H9 (cell line): ENCODE measurements around the gene SCLY. TPM values are rescaled to one million over a fixed set of nuclear protein-coding genes. Genes with fewer than 3 reads are reported as not detected.

Source experiments
- DNase-seq: peaks from one replicate; pipeline ENCODE4 v3.0.0-alpha.2; 2017
- H2AFZ ChIP-seq: one replicate; pipeline ENCODE4 v1.6.1; 2013; ENCODE audit warnings: mild to moderate bottlenecking, low read length, control low read depth, moderate library complexity
- H2AK5ac ChIP-seq: 2 replicates; pipeline ENCODE4 v1.6.1; 2013; ENCODE audit warnings: low read length, control low read depth, mixed read lengths; ENCODE audit not compliant: insufficient read length
- H2BK120ac ChIP-seq: one replicate; pipeline ENCODE4 v1.6.1; 2013; ENCODE audit warnings: low read depth, mild to moderate bottlenecking, low read length, control low read depth, inconsistent platforms; ENCODE audit not compliant: poor library complexity, severe bottlenecking
- H2BK12ac ChIP-seq: 2 replicates; pipeline ENCODE4 v1.6.1; 2013; ENCODE audit warnings: low read length, control low read depth, mixed read lengths, low read depth; ENCODE audit not compliant: insufficient read length
- H2BK15ac ChIP-seq: 2 replicates; pipeline ENCODE4 v1.6.1; 2013; ENCODE audit warnings: low read depth, low read length, control low read depth
- H2BK20ac ChIP-seq: one replicate; pipeline ENCODE4 v1.6.1; 2013; ENCODE audit warnings: low read depth, mild to moderate bottlenecking, low read length, control low read depth, inconsistent platforms; ENCODE audit not compliant: poor library complexity, severe bottlenecking
- H2BK5ac ChIP-seq: 2 replicates; pipeline ENCODE4 v1.6.1; 2013; ENCODE audit warnings: low read length, control low read depth, mixed read lengths; ENCODE audit not compliant: insufficient read length
- H3K14ac ChIP-seq: 2 replicates; pipeline ENCODE4 v1.6.1; 2013; ENCODE audit warnings: low read length, control low read depth; ENCODE audit not compliant: insufficient read depth
- H3K18ac ChIP-seq: 2 replicates; pipeline ENCODE4 v1.6.1; 2013; ENCODE audit warnings: low read depth, mild to moderate bottlenecking, mixed read lengths, low read length, control low read depth; ENCODE audit not compliant: insufficient read length
- H3K23ac ChIP-seq: 2 replicates; pipeline ENCODE4 v1.6.1; 2013; ENCODE audit warnings: low read length, control low read depth, mixed read lengths, low read depth; ENCODE audit not compliant: insufficient read length
- H3K23me2 ChIP-seq: 2 replicates; pipeline ENCODE4 v1.6.1; 2013; ENCODE audit warnings: low read depth, mild to moderate bottlenecking, mixed read lengths, low read length, control low read depth; ENCODE audit not compliant: insufficient read length, poor library complexity, severe bottlenecking
- H3K27ac ChIP-seq: 2 replicates; pipeline ENCODE4 v1.5.1; 2013; ENCODE audit warnings: low read length, control low read depth, mixed read lengths, low read depth; ENCODE audit not compliant: insufficient read length
- H3K27me3 ChIP-seq: 2 replicates; pipeline ENCODE4 v1.6.1; 2013; ENCODE audit warnings: low read length, control low read depth, inconsistent platforms; ENCODE audit not compliant: insufficient read depth
- H3K4ac ChIP-seq: 2 replicates; pipeline ENCODE4 v1.6.1; 2013; ENCODE audit warnings: low read depth, mild to moderate bottlenecking, control low read depth, inconsistent platforms, low read length, moderate library complexity
- H3K4me1 ChIP-seq: 2 replicates; pipeline ENCODE4 v1.6.1; 2013; ENCODE audit warnings: low read length, control low read depth, inconsistent platforms; ENCODE audit not compliant: insufficient read depth
- H3K4me2 ChIP-seq: 2 replicates; pipeline ENCODE4 v1.6.1; 2013; ENCODE audit warnings: low read length, control low read depth, mixed read lengths; ENCODE audit not compliant: insufficient read length, insufficient read depth
- H3K56ac ChIP-seq: 2 replicates; pipeline ENCODE4 v1.6.1; 2013; ENCODE audit warnings: low read depth, mild to moderate bottlenecking, mixed read lengths, low read length, control low read depth; ENCODE audit not compliant: insufficient read length
- H3K79me1 ChIP-seq: 2 replicates; pipeline ENCODE4 v1.6.1; 2013; ENCODE audit warnings: low read depth, mild to moderate bottlenecking, moderate library complexity, low read length, control low read depth, inconsistent platforms; ENCODE audit not compliant: insufficient read depth, poor library complexity, severe bottlenecking
- H3K79me2 ChIP-seq: 2 replicates; pipeline ENCODE4 v1.6.1; 2013; ENCODE audit warnings: low read length, control low read depth, inconsistent platforms; ENCODE audit not compliant: insufficient read depth
- H3K9ac ChIP-seq: 2 replicates; pipeline ENCODE4 v1.6.1; 2013; ENCODE audit warnings: low read length, control low read depth, mixed read lengths; ENCODE audit not compliant: insufficient read length; ENCODE audit errors: extremely low read depth
- H3K9me3 ChIP-seq: one replicate; pipeline ENCODE4 v1.6.1; 2013; ENCODE audit warnings: low read depth, low read length, inconsistent platforms; ENCODE audit not compliant: control insufficient read depth
- H3T11ph ChIP-seq: one replicate; pipeline ENCODE4 v1.6.1; 2013; ENCODE audit warnings: mild to moderate bottlenecking, low read length, control low read depth, inconsistent platforms
- H4K20me1 ChIP-seq: one replicate; pipeline ENCODE4 v1.6.1; 2013; ENCODE audit not compliant: control insufficient read depth, insufficient read length, insufficient read depth
- H4K5ac ChIP-seq: 2 replicates; pipeline ENCODE4 v1.6.1; 2013; ENCODE audit warnings: low read depth, mild to moderate bottlenecking, mixed read lengths, low read length, control low read depth; ENCODE audit not compliant: insufficient read length
- H4K8ac ChIP-seq: replicated peaks from 2 replicates; pipeline ENCODE4 v1.6.1; 2013; ENCODE audit warnings: low read length, control low read depth, mixed read lengths, low read depth; ENCODE audit not compliant: insufficient read length
- H4K91ac ChIP-seq: 2 replicates; pipeline ENCODE4 v1.6.1; 2013; ENCODE audit warnings: low read depth, mild to moderate bottlenecking, moderate library complexity, mixed read lengths, low read length, control low read depth; ENCODE audit not compliant: insufficient read length
- H3K27ac Mint-ChIP-seq, 3 experiments: 2 replicates in 2 of 3; 3 replicates in 1 of 3; pipeline ENCODE4 v1.8.0; 2020 to 2021; ENCODE audit warnings: mixed read lengths in 3 of 3, mild to moderate bottlenecking in 1 of 3, moderate library complexity in 1 of 3
- H3K27me3 Mint-ChIP-seq: 2 replicates; pipeline ENCODE4 v1.8.0; 2021; ENCODE audit warnings: low read depth, mild to moderate bottlenecking, moderate library complexity, mixed read lengths
- H3K36me3 Mint-ChIP-seq, 3 experiments: 2 replicates in 2 of 3; 3 replicates in 1 of 3; pipeline ENCODE4 v1.8.0; 2020 to 2021; ENCODE audit warnings: low read depth in 3 of 3, mixed read lengths in 3 of 3; ENCODE audit not compliant: insufficient read depth in 1 of 3
- H3K4me1 Mint-ChIP-seq, 2 experiments: 2 replicates each; pipeline ENCODE4 v1.8.0; 2020; ENCODE audit warnings: mixed read lengths in 2 of 2
- H3K4me3 Mint-ChIP-seq, 2 experiments: 2 replicates in 1 of 2; 3 replicates in 1 of 2; pipeline ENCODE4 v1.8.0; 2020 to 2021; ENCODE audit warnings: mild to moderate bottlenecking in 2 of 2, mixed read lengths in 2 of 2, moderate library complexity in 1 of 2
- H3K9me3 Mint-ChIP-seq, 2 experiments: 2 replicates in 1 of 2; 3 replicates in 1 of 2; pipeline ENCODE4 v1.8.0; 2020; ENCODE audit warnings: mild to moderate bottlenecking in 2 of 2, mixed read lengths in 2 of 2, moderate library complexity in 1 of 2
- CTCF ChIP-seq: fragments of 200-600 bp; sonication (generic); conservative IDR thresholded peaks from 3 replicates; pipeline ENCODE4 v1.8.0; 2021; ENCODE audit warnings: antibody characterized with exemption, mild to moderate bottlenecking
- WGBS: extraction: QIAGEN DNeasy Blood & Tissue Kit; methylation state at CpG from one replicate; pipeline ENCODE4 v1.1.7; 2013; ENCODE audit warnings: missing lambda C conversion rate, low lambda C conversion rate, mixed read lengths; ENCODE audit not compliant: insufficient read length; ENCODE audit errors: extremely low coverage; 5-methylcytosine and 5-hydroxymethylcytosine counted together
- total RNA-seq: library from RNA; stranded (reverse); gene quantifications from 2 replicates; pipeline ENCODE4 v1.2.1, GENCODE V29; 2021

Gene SCLY
- total RNA-seq, 1 experiment from 2014 or later = 55.3 TPM

GRCh38 chr2:238061315-238062202, 758 bp downstream of the SCLY start:
- H3K23me2 ChIP-seq = peaks cover 9% of the 10 kb centered on the region
- H3K56ac ChIP-seq = no peak overlapping the region
- peak overlapping the region; percentile 88 to 93 for H3K4me3 Mint-ChIP-seq
- H3K4ac ChIP-seq = no peak overlapping the region
- no peak overlapping the region for H2BK20ac ChIP-seq
- peak overlapping the region; percentile 93 to 98 (median 97) for H3K27ac Mint-ChIP-seq
- H3K36me3 Mint-ChIP-seq = peaks cover 22 to 33% (median 29%) of the 10 kb centered on the region in 3 experiments
- DNase-seq = peak; percentile 67
- H4K91ac ChIP-seq = no peak overlapping the region
- no peaks in the 10 kb centered on the region for H4K20me1 ChIP-seq
- no peaks in the 10 kb centered on the region for H3K9me3 ChIP-seq
- WGBS = no CpG with 5 or more reads among the region's 29 CpGs
- H3T11ph ChIP-seq = no peak overlapping the region
- H3K79me2 ChIP-seq = peaks cover 2% of the 10 kb centered on the region; the same call in 1 of the 2 replicates
- peaks cover 27 to 34% of the 10 kb centered on the region in 2 experiments for H3K4me1 Mint-ChIP-seq
- H4K8ac ChIP-seq = no peak overlapping the region
- no peak overlapping the region for H2BK5ac ChIP-seq
- no peaks in the 10 kb centered on the region; a peak in 1 of 5 replicates for H3K9me3 Mint-ChIP-seq
- H3K27me3 ChIP-seq = no peaks in the 10 kb centered on the region
- H4K5ac ChIP-seq = no peak overlapping the region
- no peak overlapping the region for H2AK5ac ChIP-seq
- H3K23ac ChIP-seq = no peak overlapping the region
- no peak overlapping the region for H2BK15ac ChIP-seq
- no peak overlapping the region for H2BK120ac ChIP-seq
- H3K14ac ChIP-seq = peak overlapping the region; percentile 83
- no peak overlapping the region for H3K27ac ChIP-seq
- H2AFZ ChIP-seq = no peak overlapping the region
- no peak overlapping the region for H2BK12ac ChIP-seq
- peak overlapping the region; percentile 15 for H3K18ac ChIP-seq
- H3K4me2 ChIP-seq = peak overlapping the region; percentile 91
- H3K9ac ChIP-seq = peak overlapping the region; percentile 73
- H3K27me3 Mint-ChIP-seq = peaks cover 5% of the 10 kb centered on the region; the same call in 1 of the 2 replicates
- peaks cover 7% of the 10 kb centered on the region for H3K79me1 ChIP-seq
- H3K4me1 ChIP-seq = peaks cover 6% of the 10 kb centered on the region
- TF ChIP-seq CTCF = no peak
